Measurements from ENCODE around the gene KDM7A.

GRCh38 chr7:140215281-140215680, 38.5 kb upstream of the KDM7A start:
- TF ChIP-seq POLR2A (IDR thresholded peaks at IDR 0.05) (no peak), CTCF (IDR thresholded peaks at IDR 0.05) (no peak)
